Tibial artery (tissue), 4 donors: ENCODE data around the gene CAPN5.
A peak's percentile ranks its signal among the peaks of the same experiment; 100 is the strongest.

Source experiments
- DNase-seq, 2 donors: peaks; one replicate each; pipeline ENCODE4 v3.0.0-alpha.2; 2019
- H3K27ac ChIP-seq, 2 donors: fragments of 200-600 bp; sonication (generic) in 1 of 2; 1 replicate in 1 of 2; 2 replicates in 1 of 2; pipeline ENCODE4 v1.5.1; 2018 to 2019; ENCODE audit warnings: mild to moderate bottlenecking in 1 of 2
- H3K27me3 ChIP-seq, 2 donors: fragments of 200-600 bp; sonication (generic) in 1 of 2; one replicate each; pipeline versions ENCODE4 v1.5.1 to v1.6.0; 2016 to 2019
- H3K36me3 ChIP-seq, 3 donors: fragments of 200-600 bp; sonication (generic) in 2 of 3; one replicate each; pipeline ENCODE4 v1.5.1; 2016 to 2019; ENCODE audit warnings: mild to moderate bottlenecking in 2 of 3
- H3K4me1 ChIP-seq, 4 donors: fragments of 200-600 bp; sonication (generic) in 2 of 4; 1 replicate in 3 of 4; 2 replicates in 1 of 4; pipeline ENCODE4 v1.5.1; 2016 to 2019
- H3K4me3 ChIP-seq, 2 donors: fragments of 200-600 bp; sonication (generic) in 1 of 2; 1 replicate in 1 of 2; 2 replicates in 1 of 2; pipeline ENCODE4 v1.5.1; 2018 to 2019; ENCODE audit warnings: mild to moderate bottlenecking in 2 of 2
- H3K9me3 ChIP-seq, 3 donors: fragments of 200-600 bp; sonication (generic) in 1 of 3; one replicate each; pipeline ENCODE4 v1.5.1; 2016 to 2019
- intact Hi-C: fragments of 100-400 bp; cut with DNase I; formaldehyde crosslinking; loops from one replicate; pipeline ENCODE4 v1.15.0; 2023; ENCODE audit warnings: low total_unique reads
- TF ChIP-seq, protein P1 (sequence below), 2 experiments: fragments of 200-600 bp in 1 of 2; fragments of 450-650 bp in 1 of 2; IDR thresholded peaks; one replicate each; pipeline ENCODE4 v1.5.1; 2017 to 2019; ENCODE audit warnings: antibody characterized with exemption in 2 of 2, mild to moderate bottlenecking in 1 of 2, moderate library complexity in 1 of 2

The CAPN5 gene

GRCh38 chr11:77082838-77083565 lies 16.2 kb downstream of the CAPN5 start:
- H3K27ac ChIP-seq: peak overlapping the region in 1 of 2 donors; percentile 35
- peak; percentile 71 for DNase-seq
- no peak overlapping the region for H3K4me3 ChIP-seq
- H3K9me3 ChIP-seq: no peaks in the 10 kb centered on the region
- TF ChIP-seq, protein P1, sequence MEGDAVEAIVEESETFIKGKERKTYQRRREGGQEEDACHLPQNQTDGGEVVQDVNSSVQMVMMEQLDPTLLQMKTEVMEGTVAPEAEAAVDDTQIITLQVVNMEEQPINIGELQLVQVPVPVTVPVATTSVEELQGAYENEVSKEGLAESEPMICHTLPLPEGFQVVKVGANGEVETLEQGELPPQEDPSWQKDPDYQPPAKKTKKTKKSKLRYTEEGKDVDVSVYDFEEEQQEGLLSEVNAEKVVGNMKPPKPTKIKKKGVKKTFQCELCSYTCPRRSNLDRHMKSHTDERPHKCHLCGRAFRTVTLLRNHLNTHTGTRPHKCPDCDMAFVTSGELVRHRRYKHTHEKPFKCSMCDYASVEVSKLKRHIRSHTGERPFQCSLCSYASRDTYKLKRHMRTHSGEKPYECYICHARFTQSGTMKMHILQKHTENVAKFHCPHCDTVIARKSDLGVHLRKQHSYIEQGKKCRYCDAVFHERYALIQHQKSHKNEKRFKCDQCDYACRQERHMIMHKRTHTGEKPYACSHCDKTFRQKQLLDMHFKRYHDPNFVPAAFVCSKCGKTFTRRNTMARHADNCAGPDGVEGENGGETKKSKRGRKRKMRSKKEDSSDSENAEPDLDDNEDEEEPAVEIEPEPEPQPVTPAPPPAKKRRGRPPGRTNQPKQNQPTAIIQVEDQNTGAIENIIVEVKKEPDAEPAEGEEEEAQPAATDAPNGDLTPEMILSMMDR (IDR thresholded peaks at IDR 0.05): no peak
- H3K36me3 ChIP-seq: no peaks in the 10 kb centered on the region
- intact Hi-C loops: no loop called here
- no peaks in the 10 kb centered on the region for H3K27me3 ChIP-seq
- H3K4me1 ChIP-seq: peaks cover 0 to 10% (median 5%) of the 10 kb centered on the region in 4 donors

DNA sequence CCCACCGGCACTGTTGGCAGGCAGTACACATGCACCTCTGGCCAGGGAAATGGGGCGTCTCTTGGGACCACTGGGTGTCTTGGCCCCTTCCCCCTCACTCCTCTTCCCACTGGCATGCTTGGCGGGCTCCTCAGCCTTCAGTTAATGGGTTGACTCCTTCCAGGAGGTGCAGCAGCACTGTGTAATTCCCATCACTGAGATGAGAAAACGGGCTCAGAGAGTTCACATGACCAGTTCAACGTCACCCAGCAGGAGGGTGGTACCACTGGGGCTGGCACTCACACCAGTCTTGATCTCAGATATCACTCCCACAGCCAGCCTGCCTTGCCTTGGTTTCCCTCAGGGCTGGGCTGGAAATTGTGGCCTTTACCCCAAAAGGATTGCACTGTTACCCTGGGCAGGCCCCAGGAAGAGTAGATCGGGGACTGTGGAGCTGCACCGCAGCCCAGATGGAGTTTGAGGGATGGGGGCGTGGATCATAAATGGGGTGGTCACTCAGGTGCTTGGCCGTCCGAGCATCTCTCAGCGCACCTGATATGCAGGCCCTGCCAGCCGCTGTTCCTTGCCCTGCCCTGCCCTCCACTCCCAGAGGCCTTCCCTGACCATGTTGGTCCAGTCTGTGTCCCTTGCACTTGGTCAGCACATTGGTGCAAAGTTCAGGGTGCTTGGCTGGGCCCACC lies 16.9 kb downstream of the CAPN5 start:
- H3K4me3 ChIP-seq: no peak overlapping the region
- H3K36me3 ChIP-seq: no peaks in the 10 kb centered on the region
- no peaks in the 10 kb centered on the region for H3K9me3 ChIP-seq
- TF ChIP-seq, protein P1 (IDR thresholded peaks at IDR 0.05): no peak
- intact Hi-C loops: no loop called here
- peaks cover 0 to 10% (median 5%) of the 10 kb centered on the region in 4 donors for H3K4me1 ChIP-seq
- H3K27ac ChIP-seq: no peak overlapping the region
- H3K27me3 ChIP-seq: no peaks in the 10 kb centered on the region
- peak; percentile 14 to 51 for DNase-seq

DNA sequence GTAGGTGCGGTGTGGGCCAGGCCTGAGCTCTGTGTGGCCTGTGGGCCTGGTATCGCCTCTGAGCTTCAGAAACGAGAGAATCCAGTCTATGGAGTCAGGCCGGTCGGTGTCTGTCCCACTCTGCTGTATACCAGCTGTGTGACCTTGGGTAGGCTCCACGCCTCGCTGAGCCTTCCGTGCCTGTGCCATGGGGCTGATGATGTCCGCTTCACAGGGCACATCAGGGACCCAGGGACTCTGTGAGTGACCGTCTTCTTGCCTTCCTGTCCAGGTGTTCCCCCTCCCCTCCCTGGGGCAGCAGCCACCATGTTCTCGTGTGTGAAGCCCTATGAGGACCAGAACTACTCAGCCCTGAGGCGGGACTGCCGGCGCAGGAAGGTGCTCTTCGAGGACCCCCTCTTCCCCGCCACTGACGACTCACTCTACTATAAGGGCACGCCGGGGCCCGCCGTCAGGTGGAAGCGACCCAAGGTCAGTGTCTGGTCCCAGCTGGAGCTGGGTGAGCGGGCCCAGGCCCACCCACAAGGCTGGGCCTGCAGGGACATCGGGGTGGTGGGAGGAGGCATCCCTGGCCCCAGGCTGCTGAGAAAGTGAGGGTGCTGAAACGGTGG lies 17.9 kb downstream of the CAPN5 start:
- H3K4me1 ChIP-seq: peaks cover 0 to 10% (median 5%) of the 10 kb centered on the region in 4 donors
- no peaks in the 10 kb centered on the region for H3K9me3 ChIP-seq
- TF ChIP-seq, protein P1 (IDR thresholded peaks at IDR 0.05): no peak
- H3K27me3 ChIP-seq: no peaks in the 10 kb centered on the region
- no peak overlapping the region for H3K27ac ChIP-seq
- H3K36me3 ChIP-seq: no peaks in the 10 kb centered on the region
- peak; percentile 9 to 57 for DNase-seq
- H3K4me3 ChIP-seq: no peak overlapping the region
- intact Hi-C loops: no loop called here

- TF ChIP-seq, protein P1 (IDR thresholded peaks at IDR 0.05): no peak
These were observed 18.9 kb downstream of the CAPN5 start for GRCh38 chr11:77085652-77086051.

DNA sequence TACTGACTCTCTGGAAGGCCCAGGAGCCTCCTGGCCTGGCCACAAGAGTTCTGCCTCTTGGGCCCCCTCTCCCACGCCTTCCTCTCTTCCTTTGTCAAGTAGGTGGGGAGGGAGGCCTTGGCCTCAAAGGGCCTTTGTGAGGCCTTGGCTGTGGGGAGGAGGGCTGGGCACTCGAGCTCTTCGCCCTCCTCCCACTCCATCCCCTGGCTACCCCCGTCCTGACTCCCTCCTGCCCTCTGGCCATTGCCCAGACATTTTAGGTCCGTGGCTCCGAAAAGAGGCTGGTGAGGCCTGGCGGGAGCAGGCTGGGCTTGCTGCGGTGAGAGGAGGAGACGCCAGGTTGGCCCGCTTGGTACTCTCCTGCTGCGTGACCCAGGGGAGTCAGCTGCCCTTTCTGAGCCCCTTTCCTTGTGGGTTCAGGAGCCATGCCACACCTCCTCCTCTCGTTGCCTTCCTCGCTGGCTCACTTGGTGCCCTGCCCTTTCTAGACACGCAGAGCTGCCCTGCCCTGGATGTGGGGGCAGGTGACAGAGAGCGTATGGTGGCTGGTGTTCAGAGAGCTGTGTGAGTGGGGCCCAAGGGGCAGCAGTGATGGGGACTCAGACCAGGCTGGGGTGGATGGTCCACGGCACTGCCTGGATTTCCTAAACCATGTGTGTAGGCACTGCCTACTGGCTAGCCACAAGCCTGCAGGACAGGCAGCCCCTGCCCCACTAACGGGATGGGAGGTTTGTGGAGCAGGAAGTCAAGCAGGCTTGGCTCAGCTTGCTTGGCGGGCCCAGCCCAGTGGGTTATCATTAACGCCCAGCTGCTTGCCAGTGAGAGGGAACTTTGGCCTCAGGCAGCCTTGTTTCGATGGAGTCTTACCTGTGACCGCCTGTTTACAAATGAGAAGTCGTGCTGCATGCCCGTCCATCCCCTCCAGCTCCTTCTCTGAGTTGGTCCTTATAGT lies 20.0 kb downstream of the CAPN5 start:
- H3K27ac ChIP-seq: no peak overlapping the region
- no peaks in the 10 kb centered on the region for H3K9me3 ChIP-seq
- no peaks in the 10 kb centered on the region for H3K27me3 ChIP-seq
- intact Hi-C loops: no loop called here
- DNase-seq: peak in 1 of 2 donors; percentile 57
- TF ChIP-seq, protein P1 (IDR thresholded peaks at IDR 0.05): no peak
- no peak overlapping the region for H3K4me3 ChIP-seq
- peaks cover 0 to 10% (median 5%) of the 10 kb centered on the region in 4 donors for H3K4me1 ChIP-seq
- no peaks in the 10 kb centered on the region for H3K36me3 ChIP-seq

More at GRCh38 chr11:77085652-77086051, 18.9 kb downstream of the CAPN5 start:
- Histone ChIP-seq H3K27ac (no peak overlapping the region), H3K4me3 (no peak overlapping the region), H3K4me1 (peaks cover 0 to 10% (median 5%) of the 10 kb centered on the region in 4 donors), H3K9me3 (no peaks in the 10 kb centered on the region), H3K36me3 (no peaks in the 10 kb centered on the region), H3K27me3 (no peaks in the 10 kb centered on the region)
- intact Hi-C loops: no loop called here
- DNase-seq: peak in 1 of 2 donors; percentile 57
